Fibroblast of upper back skin (primary cell): ENCODE data around the gene MAP3K6.
"Not testable (repeated sequence)": the region's sequence is repeated elsewhere in the genome, so short reads cannot be mapped to it uniquely, and the experiment has no call there.

ENCODE experiments used
- DNase-seq: peaks from one replicate; pipeline ENCODE4 v3.0.0-alpha.2; 2013

The MAP3K6 gene, protein sequence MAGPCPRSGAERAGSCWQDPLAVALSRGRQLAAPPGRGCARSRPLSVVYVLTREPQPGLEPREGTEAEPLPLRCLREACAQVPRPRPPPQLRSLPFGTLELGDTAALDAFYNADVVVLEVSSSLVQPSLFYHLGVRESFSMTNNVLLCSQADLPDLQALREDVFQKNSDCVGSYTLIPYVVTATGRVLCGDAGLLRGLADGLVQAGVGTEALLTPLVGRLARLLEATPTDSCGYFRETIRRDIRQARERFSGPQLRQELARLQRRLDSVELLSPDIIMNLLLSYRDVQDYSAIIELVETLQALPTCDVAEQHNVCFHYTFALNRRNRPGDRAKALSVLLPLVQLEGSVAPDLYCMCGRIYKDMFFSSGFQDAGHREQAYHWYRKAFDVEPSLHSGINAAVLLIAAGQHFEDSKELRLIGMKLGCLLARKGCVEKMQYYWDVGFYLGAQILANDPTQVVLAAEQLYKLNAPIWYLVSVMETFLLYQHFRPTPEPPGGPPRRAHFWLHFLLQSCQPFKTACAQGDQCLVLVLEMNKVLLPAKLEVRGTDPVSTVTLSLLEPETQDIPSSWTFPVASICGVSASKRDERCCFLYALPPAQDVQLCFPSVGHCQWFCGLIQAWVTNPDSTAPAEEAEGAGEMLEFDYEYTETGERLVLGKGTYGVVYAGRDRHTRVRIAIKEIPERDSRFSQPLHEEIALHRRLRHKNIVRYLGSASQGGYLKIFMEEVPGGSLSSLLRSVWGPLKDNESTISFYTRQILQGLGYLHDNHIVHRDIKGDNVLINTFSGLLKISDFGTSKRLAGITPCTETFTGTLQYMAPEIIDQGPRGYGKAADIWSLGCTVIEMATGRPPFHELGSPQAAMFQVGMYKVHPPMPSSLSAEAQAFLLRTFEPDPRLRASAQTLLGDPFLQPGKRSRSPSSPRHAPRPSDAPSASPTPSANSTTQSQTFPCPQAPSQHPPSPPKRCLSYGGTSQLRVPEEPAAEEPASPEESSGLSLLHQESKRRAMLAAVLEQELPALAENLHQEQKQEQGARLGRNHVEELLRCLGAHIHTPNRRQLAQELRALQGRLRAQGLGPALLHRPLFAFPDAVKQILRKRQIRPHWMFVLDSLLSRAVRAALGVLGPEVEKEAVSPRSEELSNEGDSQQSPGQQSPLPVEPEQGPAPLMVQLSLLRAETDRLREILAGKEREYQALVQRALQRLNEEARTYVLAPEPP (N-terminal part only)

DNA sequence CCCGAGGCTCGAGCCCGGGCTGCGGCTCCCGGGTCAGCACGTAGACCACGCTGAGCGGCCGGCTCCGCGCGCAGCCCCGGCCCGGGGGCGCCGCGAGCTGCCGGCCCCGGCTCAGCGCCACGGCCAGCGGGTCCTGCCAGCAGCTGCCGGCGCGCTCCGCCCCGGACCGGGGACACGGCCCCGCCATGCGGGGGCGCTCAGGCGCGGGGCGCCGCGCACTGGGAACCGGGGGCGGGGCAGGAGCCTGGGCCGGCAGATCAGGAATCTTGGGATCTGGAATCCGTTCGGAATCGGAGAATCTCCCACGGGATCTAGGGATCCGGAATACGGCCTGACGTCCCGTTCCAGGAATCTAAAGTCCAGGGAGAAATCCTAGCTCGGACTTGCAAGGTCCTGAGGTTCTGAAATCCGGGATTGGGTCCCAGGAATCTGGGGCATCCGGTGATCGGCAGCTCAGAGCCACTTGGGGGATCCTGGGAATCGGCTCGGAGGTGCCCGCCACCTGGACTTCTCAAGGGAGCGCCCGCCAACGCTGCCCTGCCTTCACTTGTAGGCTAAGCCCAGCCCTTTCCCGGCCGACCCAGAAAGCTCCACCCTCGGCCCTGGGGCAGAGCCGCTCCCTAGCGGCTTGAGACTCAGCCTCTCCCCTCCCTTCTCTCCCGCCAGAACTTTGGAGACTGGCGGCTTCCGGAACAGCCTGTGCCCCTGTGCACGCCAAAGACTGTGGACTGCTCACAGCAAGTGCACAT, at the start of gene MAP3K6:
Gene MAP3K6 (minus strand): TSS at position 551 of the 749 bp plus-strand sequence. CDS start 364 bp downstream, at position 187.
- DNase-seq: peak; percentile 70

DNA sequence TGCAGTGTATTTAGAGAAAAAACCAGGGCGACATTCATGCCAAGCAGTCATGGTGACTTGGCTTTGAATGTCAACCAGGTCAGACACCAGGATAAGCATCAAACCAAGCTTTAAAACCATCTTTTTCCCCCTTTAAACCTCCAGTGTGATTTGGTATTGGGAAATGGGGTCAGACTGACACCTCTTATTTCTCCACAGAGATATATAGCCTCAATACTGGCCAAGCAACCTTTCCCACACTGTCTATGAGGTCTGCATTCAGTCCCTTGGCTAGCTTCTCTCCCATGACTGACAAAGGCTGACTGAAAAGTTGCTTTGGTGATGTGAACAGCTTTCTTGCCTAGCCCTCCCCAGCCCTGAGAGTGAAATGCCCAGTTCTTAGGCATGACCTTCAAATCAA, 47.3 kb upstream of the MAP3K6 start:
- no peak for DNase-seq

DNA sequence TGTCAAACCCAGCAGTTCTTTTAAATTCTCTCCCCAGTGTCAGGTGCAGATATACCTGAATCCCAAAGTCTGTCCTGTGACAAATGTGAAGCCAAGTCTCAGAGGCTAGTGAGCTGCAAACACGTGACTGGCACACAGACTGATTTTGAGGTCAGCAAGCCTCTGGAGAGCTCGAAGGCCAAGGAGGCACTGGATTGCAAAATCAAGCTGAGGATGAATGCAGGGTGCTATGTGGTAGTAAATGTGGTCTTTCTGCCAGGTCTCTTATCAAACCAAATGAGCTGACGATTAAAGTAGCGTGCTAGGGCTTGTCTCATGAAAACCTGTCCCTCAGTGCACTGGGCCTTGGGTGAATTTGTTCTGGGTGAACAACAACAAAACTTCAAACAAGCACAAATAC, 46.2 kb upstream of the MAP3K6 start:
- no peak for DNase-seq

DNA sequence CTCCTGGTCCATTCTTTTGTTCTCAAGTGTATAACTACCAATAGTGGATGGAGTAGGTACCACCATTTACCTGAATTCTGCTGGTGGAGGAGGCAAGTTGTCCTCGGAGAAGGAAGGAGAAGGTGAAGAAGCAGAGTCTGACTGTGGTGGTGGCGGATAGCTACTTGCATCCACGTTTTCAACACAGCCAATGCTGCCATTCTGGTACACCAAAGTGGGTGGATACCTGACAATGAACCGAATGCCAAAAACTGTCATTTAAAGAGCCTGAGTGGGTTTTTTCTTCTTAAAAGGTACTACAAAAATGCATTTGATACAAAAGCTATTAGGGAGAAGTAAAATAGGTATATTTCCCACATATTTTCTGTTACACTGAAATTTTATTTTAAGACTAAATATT, 45.7 kb upstream of the MAP3K6 start:
- no peak for DNase-seq

DNA sequence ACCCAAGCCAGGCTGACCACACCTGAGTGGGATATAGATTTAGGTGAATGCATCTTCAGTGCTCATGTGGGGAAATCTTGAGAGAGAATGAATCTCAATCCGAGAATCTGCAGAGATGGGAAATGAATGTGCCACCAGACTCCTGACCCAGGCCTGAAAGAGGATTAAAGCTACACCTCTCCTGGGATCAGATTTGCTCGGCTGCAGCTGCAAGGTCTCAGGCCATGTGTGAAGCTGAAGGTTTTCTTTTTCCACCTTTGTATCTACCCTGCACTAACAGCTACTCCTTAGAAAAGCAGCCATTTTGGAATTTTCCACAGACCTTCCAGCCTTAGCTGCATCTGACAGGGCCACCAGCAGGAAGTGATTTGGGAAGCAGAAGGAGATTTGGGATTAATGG, 43.9 kb upstream of the MAP3K6 start:
- no peak for DNase-seq

DNA sequence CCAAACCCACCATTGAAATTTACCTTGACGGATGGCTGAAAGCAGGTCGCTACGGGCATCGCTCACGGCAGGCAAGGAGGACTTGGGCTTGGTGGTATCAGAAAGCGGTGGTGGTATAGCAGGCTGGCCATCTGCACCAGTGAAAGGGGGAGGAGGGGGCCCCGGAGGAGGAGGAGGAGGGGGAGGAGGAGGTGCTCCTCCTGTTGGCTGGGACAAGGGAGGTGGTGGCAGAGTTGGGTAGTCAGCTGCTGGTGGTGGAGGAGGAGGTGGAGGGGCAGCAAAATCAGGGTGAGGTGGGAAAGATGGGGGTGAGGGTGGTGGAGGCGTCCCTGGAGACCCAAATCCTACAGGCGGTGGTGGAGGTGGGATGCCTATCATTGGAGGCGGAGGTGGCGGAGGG, 42.9 kb upstream of the MAP3K6 start:
- DNase-seq: no peak

DNA sequence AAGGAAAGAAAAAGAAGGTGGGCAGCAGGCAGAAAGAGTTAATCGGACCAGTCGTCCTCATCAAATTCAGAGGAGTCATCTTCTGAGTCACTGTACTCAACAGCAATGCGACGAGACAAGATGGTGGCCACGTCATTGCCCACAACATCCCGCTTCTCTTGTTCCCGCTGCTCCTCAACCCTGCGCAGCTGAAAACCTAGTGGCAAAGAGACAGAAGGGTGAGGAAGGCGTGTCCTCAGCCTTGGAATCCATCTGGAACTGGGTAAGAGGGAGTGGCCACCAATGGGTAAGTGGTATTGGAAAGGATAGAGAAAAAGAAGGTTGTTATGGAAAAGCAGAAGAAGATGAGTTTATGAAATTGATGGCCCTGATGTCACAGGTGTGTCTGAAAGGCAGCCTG, 41.4 kb upstream of the MAP3K6 start:
- DNase-seq: no peak

DNA sequence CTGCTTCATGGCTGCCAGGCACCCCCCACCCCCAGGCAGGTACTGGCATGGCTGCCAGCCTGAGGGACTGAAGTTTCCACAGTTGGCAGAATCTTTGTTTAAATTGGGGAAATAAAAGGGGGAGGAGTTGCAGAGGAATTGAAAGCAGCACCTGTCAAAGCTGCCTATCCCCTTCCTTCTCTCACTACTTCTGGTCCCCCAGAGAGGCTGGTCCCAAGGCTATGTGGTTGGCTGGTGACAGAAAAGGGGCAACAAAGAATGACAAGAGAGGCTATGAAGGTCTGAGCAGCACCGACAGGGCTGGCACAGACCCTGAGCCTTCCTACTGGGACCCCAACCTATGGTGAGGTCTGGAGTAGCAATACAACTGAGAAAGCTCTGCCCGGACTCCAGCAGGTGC, 40.0 kb upstream of the MAP3K6 start:
- DNase-seq: not testable (repeated sequence)

DNA sequence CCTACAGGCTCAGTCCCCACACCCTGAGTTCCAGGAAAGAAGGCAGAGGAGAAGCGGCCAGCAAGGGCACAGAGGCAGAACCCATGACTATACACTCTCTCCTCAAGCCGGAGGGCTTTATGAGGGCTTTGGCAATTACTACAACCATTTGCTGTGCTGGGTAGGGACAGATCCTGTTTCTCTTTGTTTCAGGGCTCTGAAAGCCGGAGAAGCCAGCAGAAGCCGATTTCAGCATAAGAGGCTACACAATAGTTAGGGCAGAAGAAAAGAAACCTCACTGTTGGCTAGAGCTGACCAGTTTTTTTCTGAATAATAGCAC, 39.6 kb upstream of the MAP3K6 start:
- no peak for DNase-seq

DNA sequence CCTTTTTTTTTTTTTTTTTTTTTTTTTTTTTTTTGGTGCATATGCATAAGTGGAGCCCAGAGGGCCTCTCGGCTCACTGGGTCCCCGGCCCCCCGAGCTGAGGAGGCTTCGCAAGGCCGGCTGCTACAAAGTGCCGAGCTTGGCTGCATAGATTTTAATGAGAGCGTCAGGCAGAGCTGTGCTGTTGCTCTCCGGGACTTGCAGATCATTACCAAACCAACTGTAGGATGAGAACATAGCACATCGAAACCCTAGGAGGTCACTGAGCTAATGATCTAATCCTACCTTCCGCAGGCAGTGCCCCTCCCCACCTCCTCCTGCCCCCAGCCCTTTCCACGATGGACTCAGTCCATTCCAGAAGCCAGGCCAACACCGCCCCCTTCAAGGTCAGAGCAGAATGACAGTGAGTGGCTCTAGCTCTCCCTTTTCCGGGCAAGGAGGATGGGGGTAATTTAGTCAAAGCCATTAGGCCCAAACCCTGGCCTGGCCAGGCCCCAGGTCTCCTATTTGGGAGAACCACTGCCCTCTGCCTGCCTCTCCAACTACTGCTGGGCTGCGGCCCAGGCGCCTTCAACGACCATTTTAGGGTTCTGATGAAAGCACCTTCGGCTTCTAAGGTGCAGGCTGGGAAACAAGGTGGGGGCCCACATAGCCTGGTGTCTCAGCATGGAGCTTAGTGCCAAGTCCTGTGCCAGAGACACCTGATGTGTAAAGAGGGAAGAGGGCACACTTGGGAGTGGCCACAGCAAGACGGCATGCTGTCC, 39.0 kb upstream of the MAP3K6 start:
- DNase-seq: not testable (repeated sequence)

DNA sequence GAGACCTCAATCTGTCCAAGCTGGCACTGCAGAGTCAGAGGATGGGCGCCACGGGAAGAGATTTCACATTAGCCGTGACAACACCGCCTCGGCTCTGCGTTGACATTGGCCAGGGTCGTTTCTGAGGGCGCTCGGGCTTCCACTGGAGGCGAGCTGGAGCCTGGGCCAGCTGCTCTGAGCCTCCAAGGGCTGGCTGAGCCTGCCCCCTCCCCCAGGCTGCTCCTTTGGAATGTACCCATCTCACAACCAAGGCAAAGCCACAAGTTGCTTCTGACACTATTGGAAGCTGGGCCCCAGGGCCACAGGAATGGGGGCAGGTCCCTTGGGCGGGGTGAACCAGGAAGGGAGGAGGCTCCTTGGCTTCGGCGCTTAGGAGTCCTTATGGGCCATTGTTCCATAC, 38.3 kb upstream of the MAP3K6 start:
- peak; percentile 90 for DNase-seq

DNA sequence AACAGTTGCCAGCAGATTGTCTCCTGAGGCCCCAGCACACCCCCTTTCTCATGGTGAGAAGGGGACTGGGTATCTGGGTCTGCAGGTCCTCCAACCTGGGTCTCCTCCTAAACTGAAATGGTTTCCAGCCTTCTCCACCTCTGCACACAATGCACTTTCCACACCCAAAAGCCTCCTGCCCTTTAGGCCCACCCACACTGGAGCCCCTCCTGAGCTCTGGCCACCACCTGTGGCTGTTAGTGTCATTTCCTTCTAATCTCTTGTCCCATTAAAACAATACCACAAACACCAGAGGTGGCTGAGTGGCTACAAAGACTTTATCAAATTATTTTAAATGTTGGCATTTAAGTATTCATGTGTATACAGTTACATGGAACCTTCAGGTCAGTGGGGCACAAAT, 37.2 kb upstream of the MAP3K6 start:
- DNase-seq: no peak

DNA sequence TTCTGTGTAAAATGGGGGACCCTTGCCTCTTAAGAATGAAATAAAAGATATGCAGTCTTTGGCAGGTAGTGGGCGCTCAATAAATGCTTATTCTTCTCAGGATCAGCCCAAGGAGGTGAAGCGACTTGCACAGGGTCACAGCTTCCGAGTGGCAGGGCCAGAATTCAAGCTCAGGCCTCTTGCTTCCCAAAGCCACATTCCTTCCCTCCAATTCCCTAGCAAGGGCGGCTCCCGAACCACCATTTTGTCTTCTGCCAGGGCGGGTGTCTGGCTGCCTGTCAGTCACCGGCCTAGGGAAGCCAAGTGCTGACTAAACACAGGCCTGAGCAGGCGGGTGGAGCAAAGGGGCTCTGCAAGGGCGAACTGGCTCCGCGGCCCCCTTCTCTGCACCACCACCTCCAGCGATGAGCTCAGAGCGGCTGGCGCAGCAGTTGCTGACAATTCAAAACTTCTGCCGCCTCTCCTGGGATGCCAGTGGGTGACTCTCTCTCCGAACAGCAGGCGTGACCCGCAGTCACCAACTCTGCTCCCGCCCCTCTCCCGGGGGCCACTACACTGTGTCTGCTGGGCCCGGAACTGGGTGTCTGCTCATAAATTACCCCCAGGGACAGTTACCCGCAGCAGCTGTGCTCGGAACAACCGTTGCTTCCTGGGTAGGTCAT, 36.4 kb upstream of the MAP3K6 start:
- DNase-seq: peak; percentile 71

DNA sequence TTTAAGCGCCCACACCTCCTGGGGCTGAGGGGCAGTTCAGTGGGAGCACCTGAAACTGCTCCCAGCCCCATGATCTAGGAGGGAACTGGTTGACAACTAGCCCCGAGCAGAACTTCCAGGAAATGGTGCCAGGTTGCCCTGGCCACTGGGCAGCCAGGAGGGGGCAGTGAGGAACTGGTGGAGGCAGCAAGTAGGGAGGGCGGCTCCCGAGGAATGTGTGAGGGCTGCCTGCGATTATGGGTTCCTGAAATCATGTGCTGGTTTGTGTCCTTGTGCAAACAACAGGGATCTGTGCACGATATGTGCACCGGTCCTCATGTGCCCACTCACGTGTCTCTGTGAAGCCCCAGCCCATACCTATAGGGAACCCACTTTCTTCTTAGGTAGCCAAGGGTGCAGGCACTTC, 35.6 kb upstream of the MAP3K6 start:
- peak; percentile 43 for DNase-seq

DNA sequence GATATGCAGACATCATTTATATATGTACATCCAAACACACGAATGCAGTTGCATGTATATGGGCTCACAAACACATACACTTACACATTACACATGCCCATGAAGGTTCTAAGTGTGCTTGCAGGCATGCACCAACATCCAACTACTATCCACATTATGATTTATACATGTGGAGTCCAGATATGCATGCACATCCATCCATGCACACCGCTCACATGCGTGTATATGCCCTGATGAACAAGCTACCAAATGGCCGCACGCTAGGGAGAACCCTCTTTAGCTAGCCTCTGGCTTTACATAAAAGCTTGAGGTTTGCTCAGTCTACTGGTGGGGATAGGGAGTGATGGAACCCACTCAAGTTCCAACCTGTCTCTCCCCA, 34.2 kb upstream of the MAP3K6 start:
- DNase-seq: no peak

DNA sequence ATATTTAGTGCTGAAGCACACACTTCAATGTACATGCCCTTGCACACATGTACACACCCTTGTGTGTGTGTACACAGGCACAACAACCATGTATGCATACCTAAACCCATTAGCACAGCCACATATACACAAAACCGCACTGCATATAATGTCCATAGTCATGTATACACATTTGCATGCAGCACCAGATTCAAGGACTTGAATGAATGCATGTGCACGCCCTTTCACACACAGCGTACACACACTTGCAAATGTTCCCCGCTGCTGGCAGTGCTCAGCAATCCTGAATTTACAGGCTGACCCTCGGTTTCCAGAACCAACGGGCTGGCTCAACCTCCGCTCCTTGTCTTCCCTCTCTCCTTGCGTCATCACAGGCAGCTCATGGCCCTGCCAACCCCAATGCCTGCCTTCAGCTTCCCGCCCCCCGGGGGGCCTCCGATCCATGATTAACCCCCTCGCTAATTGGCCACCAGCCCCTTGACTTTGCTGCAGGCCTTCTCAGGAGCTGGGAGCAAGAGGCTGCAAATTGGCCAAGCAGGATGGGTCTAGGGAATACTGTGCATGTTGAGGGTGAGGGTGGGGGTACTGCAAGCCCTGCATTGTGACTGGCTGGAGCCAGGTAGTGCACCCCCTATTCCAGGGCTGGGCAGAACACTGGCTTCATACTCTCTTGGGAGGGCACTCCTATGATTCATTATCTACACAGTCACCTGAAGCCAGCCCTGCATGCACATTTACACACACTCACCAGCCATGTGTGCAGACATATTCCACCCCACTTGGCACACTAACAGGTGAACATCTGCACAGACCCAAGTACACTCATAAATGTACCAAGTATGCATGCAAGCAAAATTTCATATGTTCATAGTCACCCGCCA, 33.6 kb upstream of the MAP3K6 start:
- no peak for DNase-seq

DNA sequence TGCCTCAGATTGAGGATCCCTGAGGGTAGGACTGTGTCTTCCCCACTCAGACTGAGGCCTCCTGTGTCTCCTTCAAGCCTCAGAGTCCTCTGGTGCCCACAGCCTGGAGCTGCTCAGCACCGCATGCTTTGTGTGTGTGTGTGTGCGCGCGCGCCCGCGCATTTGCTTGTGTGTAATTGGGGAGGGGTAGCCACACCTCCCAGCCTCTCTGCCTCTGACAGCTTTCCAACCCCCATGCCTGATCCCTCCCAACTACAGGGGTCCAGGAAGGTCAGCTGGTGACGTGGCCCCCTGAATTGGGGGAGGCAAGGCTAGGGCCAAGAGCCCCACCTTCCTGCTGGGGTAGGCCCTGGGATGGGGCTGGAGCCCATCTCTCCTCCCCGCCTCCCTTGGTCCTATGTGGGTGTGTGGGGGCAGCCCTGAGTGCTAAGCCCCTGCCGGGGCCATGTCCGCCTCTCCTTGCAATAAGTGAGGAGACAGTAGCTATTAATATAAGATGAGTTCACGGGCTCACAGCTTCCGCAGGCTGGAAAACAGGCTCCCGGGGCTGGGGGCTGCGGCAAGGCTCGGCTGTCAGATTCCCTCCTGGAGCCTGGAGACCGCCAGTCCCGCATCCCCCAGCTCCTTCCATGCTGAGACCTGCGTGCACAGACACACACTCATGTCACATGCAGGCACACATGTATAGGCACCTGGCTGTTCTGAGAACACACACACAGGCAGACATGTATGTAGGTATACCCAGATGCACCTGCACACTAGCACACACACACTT, 32.7 kb upstream of the MAP3K6 start:
- no peak for DNase-seq

DNA sequence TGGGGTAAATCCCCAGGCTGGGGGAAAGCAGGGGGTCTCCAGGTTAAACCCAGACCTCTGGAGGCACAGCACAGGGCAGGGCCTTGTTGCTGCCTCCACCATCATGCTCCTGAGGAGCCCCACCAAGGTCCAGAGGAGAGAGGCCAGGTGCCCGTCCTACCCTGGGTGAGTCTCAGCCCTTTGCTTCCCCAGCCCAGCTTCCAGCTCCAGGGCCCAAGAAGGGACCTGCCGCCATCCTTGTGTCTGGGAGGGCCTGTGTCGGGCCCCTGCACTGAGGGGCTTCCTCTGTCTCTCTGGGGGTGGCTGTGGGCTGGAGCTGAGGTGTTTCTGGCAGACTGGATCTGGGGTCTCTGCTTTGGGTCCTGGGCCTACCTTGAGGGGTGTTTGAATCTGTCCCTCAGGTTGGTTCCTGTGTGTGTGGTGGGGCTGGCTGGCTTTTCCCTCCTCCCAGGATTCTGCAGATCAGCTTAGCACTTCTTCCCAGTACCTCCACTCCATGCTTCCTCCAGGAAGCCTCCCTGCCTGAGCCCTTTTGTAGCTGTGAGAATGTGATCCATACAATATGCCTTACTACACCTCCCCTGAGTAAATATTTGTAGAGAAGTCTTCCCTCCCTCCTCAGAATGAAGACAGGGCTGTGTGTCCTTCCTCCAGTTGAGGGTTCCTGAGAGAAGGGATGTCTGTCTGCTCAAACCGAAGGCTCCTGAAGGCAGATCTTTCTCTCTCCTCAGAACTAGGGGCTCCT, 31.8 kb upstream of the MAP3K6 start:
- no peak for DNase-seq

DNA sequence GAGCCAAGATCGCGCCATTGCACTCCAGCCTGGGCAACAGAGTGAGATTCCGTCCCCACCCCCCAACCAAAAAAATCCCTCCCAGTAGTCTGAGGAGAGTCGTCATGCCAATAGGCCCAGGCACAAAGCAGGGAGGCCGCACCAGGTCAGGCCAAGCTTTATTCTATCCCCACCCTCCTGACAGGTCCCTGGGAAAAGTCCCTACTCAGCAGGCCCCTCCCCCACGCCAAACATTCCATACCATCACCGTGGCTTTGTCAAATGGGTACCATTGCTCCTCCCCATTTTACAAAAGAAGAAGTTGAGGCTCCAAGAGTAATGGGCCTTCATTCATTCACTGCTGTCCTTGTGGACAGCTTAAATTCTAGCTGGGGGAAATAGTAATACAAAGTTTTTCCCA, 31.0 kb upstream of the MAP3K6 start:
- no peak for DNase-seq
